ENCODE results near the gene CSNK1A1. TPM values are rescaled to one million over a fixed set of nuclear protein-coding genes. Genes with fewer than 3 reads are reported as not detected.

Gene CSNK1A1
- polyA plus RNA-seq, 1 of the 3 experiments (the other 2 are of a cell fraction): 70.7 TPM

- Histone ChIP-seq H2AFZ (ENCODE audit: low read depth) (no peak overlapping the region; the same call in 1 of the 2 replicates), H3K4me1 (ENCODE audit: control insufficient read depth in 1 of 2, insufficient read depth in 2 of 2, low read depth in 1 of 2, low read length in 1 of 2) (peaks cover 16 to 33% of the 10 kb centered on the region in 2 experiments), H3K9ac (no peak overlapping the region), H3K36me3 (replicated peaks in 1 of 2; ENCODE audit: control insufficient read depth in 1 of 2, insufficient read depth in 2 of 2, low read length in 1 of 2) (no peaks in the 10 kb centered on the region), H3K9me2 (no peaks in the 10 kb centered on the region), H3F3A (replicated peaks; ENCODE audit: insufficient read depth) (peaks cover 34% of the 10 kb centered on the region), H3K27me3 (ENCODE audit: insufficient read depth) (no peaks in the 10 kb centered on the region), H3K4me2 (no peak overlapping the region), H3K79me2 (ENCODE audit: insufficient read depth) (no peaks in the 10 kb centered on the region), H3K27ac (ENCODE audit: low read depth in 2 of 2, low read length in 1 of 2) (peak overlapping the region; percentile 34 to 97; a peak in 3 of 4 replicates), H4K20me1 (ENCODE audit: insufficient read depth) (no peaks in the 10 kb centered on the region), H3K9me3 (no peaks in the 10 kb centered on the region), H3K4me3 (ENCODE audit: low read depth in 2 of 2, low read length in 1 of 2) (no peak overlapping the region)
- WGBS (ENCODE audit: low lambda C conversion rate): 50% methylated on average over 3 of the region's 3 CpGs
- ChIA-PET CTCF (interaction anchor here (0.6 to 6.3 kb wide), 2 partner anchors 8 to 74 kb away, joined by 4 to 37 read pairs; no protein-coding TSS in a partner anchor), POLR2A (no interaction called here)
- no peak for DNase-seq
- TF ChIP-seq POLR2AphosphoS5 (IDR thresholded peaks at IDR 0.05; ENCODE audit: low read depth, low read length): no peak
- no peak for TF ChIP-seq CTCF (IDR thresholded peaks at IDR 0.05)
- TF ChIP-seq TCF12 (IDR thresholded peaks at IDR 0.05): peak; percentile 45; the same call in 1 of the 2 replicates
- TF ChIP-seq YY1 (IDR thresholded peaks at IDR 0.05; ENCODE audit: low read depth): no peak
- no peak for TF ChIP-seq CHD2 (IDR thresholded peaks at IDR 0.05; ENCODE audit: low read length, partially characterized antibody)
- no peak for TF ChIP-seq FOSL2 (IDR thresholded peaks at IDR 0.05; ENCODE audit: borderline replicate concordance, low read depth)
- no peak for TF ChIP-seq EZH2phosphoT487 (IDR thresholded peaks at IDR 0.05; ENCODE audit: borderline replicate concordance, low read depth)
- no peak for TF ChIP-seq USF1 (IDR thresholded peaks at IDR 0.05; ENCODE audit: borderline replicate concordance, low read depth)
- peak; percentile 90 for TF ChIP-seq MAX (IDR thresholded peaks at IDR 0.05; ENCODE audit: low read depth)
- no peak for TF ChIP-seq JUND (IDR thresholded peaks at IDR 0.05)
- no peak for TF ChIP-seq EP300 (IDR thresholded peaks at IDR 0.05; ENCODE audit: borderline replicate concordance in 1 of 2, low read depth in 1 of 2, low read length in 1 of 2)
- TF ChIP-seq MEF2A (IDR thresholded peaks at IDR 0.05; ENCODE audit: borderline replicate concordance, low read depth): no peak
- no peak for TF ChIP-seq GABPA (IDR thresholded peaks at IDR 0.05; ENCODE audit: low read depth)
- peak; percentile 47; the same call in 1 of the 2 replicates for TF ChIP-seq PBX3 (IDR thresholded peaks at IDR 0.05)
- TF ChIP-seq REST (IDR thresholded peaks at IDR 0.05; ENCODE audit: low read depth, low read length): no peak
- no peak for TF ChIP-seq SMC3 (IDR thresholded peaks at IDR 0.05; ENCODE audit: low read depth, low read length)
- no peak for TF ChIP-seq NRF1 (IDR thresholded peaks at IDR 0.05; ENCODE audit: low read depth, low read length)
- TF ChIP-seq SIN3A (IDR thresholded peaks at IDR 0.05; ENCODE audit: borderline replicate concordance, low read depth, low read length): peak; percentile 32; the same call in 1 of the 2 replicates
- no peak for TF ChIP-seq TEAD4 (IDR thresholded peaks at IDR 0.05; ENCODE audit: borderline replicate concordance, insufficient read depth)
- TF ChIP-seq USF2 (IDR thresholded peaks at IDR 0.05; ENCODE audit: borderline replicate concordance, low read depth, low read length): no peak
- TF ChIP-seq TAF1 (IDR thresholded peaks at IDR 0.05; ENCODE audit: borderline replicate concordance, low read depth, low read length): no peak
- peak; percentile 76 for TF ChIP-seq NFIC (IDR thresholded peaks at IDR 0.05; ENCODE audit: borderline replicate concordance)
- TF ChIP-seq RCOR1 (IDR thresholded peaks at IDR 0.05; ENCODE audit: low read length): no peak
- no peak for TF ChIP-seq GATA2 (CRISPR knock-in tag; IDR thresholded peaks at IDR 0.05)
- no peak for TF ChIP-seq FOXM1 (IDR thresholded peaks at IDR 0.05; ENCODE audit: low read depth)
- no peak for TF ChIP-seq FOXJ3 (CRISPR knock-in tag; IDR thresholded peaks at IDR 0.05)
- no peak for TF ChIP-seq RXRA (IDR thresholded peaks at IDR 0.05; ENCODE audit: borderline replicate concordance, low read depth)
Observed at GRCh38 chr5:149450199-149450598, 101.0 kb downstream of the CSNK1A1 start.

Measured in SK-N-SH (cell line).